ENCODE measurements around the gene TRIM54. TPM values are rescaled to one million over a fixed set of nuclear protein-coding genes. Genes with fewer than 3 reads are reported as not detected.

Gene TRIM54
- total RNA-seq, 1 donor from 2014 or later: not detected

- Mint-ChIP-seq H3K36me3 (ENCODE audit: unreplicated experiment) (no peaks in the 10 kb centered on the region), H3K27ac (ENCODE audit: unreplicated experiment) (no peak overlapping the region), H3K4me3 (ENCODE audit: unreplicated experiment) (no peak overlapping the region), H3K4me1 (ENCODE audit: unreplicated experiment) (peaks cover 9% of the 10 kb centered on the region), H3K9me3 (ENCODE audit: unreplicated experiment) (no peaks in the 10 kb centered on the region), H3K27me3 (ENCODE audit: unreplicated experiment) (peaks cover 14% of the 10 kb centered on the region)
- peak; percentile 64 for TF ChIP-seq CTCF (IDR thresholded peaks at IDR 0.05)
- DNase-seq (ENCODE audit: extremely low spot score, unreplicated experiment): no peak
Observed at GRCh38 chr2:27249891-27250651, 32.2 kb upstream of the TRIM54 start.

GRCh38 chr2:27250652-27251379 is 31.4 kb upstream of the TRIM54 start:
- TF ChIP-seq CTCF (IDR thresholded peaks at IDR 0.05): no peak
- Mint-ChIP-seq H3K4me3 (ENCODE audit: unreplicated experiment) (no peak overlapping the region), H3K27ac (ENCODE audit: unreplicated experiment) (no peak overlapping the region), H3K27me3 (ENCODE audit: unreplicated experiment) (peaks cover 14% of the 10 kb centered on the region), H3K4me1 (ENCODE audit: unreplicated experiment) (peaks cover 16% of the 10 kb centered on the region), H3K9me3 (ENCODE audit: unreplicated experiment) (no peaks in the 10 kb centered on the region), H3K36me3 (ENCODE audit: unreplicated experiment) (no peaks in the 10 kb centered on the region)
- no peak for DNase-seq (ENCODE audit: extremely low spot score, unreplicated experiment)

GRCh38 chr2:27251766-27252165 is 30.5 kb upstream of the TRIM54 start:
- Mint-ChIP-seq H3K27me3 (ENCODE audit: unreplicated experiment) (peaks cover 17% of the 10 kb centered on the region), H3K4me3 (ENCODE audit: unreplicated experiment) (no peak overlapping the region), H3K27ac (ENCODE audit: unreplicated experiment) (no peak overlapping the region), H3K4me1 (ENCODE audit: unreplicated experiment) (peaks cover 19% of the 10 kb centered on the region), H3K9me3 (ENCODE audit: unreplicated experiment) (no peaks in the 10 kb centered on the region), H3K36me3 (ENCODE audit: unreplicated experiment) (no peaks in the 10 kb centered on the region)
- no peak for TF ChIP-seq CTCF (IDR thresholded peaks at IDR 0.05)
- no peak for DNase-seq (ENCODE audit: extremely low spot score, unreplicated experiment)

GRCh38 chr2:27255187-27255586 is 27.0 kb upstream of the TRIM54 start:
- Mint-ChIP-seq H3K9me3 (ENCODE audit: unreplicated experiment) (no peaks in the 10 kb centered on the region), H3K36me3 (ENCODE audit: unreplicated experiment) (no peaks in the 10 kb centered on the region), H3K27ac (ENCODE audit: unreplicated experiment) (no peak overlapping the region), H3K4me1 (ENCODE audit: unreplicated experiment) (peaks cover 13% of the 10 kb centered on the region), H3K4me3 (ENCODE audit: unreplicated experiment) (no peak overlapping the region), H3K27me3 (ENCODE audit: unreplicated experiment) (peaks cover 40% of the 10 kb centered on the region)
- TF ChIP-seq CTCF (IDR thresholded peaks at IDR 0.05): no peak
- DNase-seq (ENCODE audit: extremely low spot score, unreplicated experiment): no peak

GRCh38 chr2:27255660-27256059 is 26.6 kb upstream of the TRIM54 start:
- Mint-ChIP-seq H3K36me3 (ENCODE audit: unreplicated experiment) (no peaks in the 10 kb centered on the region), H3K9me3 (ENCODE audit: unreplicated experiment) (no peaks in the 10 kb centered on the region), H3K4me3 (ENCODE audit: unreplicated experiment) (no peak overlapping the region), H3K27ac (ENCODE audit: unreplicated experiment) (no peak overlapping the region), H3K4me1 (ENCODE audit: unreplicated experiment) (peaks cover 11% of the 10 kb centered on the region), H3K27me3 (ENCODE audit: unreplicated experiment) (peaks cover 42% of the 10 kb centered on the region)
- no peak for DNase-seq (ENCODE audit: extremely low spot score, unreplicated experiment)
- TF ChIP-seq CTCF (IDR thresholded peaks at IDR 0.05): no peak
